Heart left ventricle (tissue), 16 donors: ENCODE data around the gene CLK1. TPM values are rescaled to one million over a fixed set of nuclear protein-coding genes. Genes with fewer than 3 reads are reported as not detected.

Experiments
- ATAC-seq, 4 donors: fragments of 200-7000 bp; cut with Tn5 transposase; one replicate each; pipeline ENCODE4 v1.9.1; 2020 to 2022; ENCODE audit warnings: moderate library complexity in 4 of 4, mild to moderate bottlenecking in 3 of 4, moderate number of reproducible peaks in 1 of 4
- DNase-seq, 5 donors: peaks; one replicate each; pipeline ENCODE4 v3.0.0-alpha.2; 2020
- H3K27ac ChIP-seq, 12 donors: fragments of 200-600 bp; sonication (generic) in 4 of 12; one replicate each; pipeline versions ENCODE4 v1.5.0 to v1.8.0; 2016 to 2022; ENCODE audit warnings: mild to moderate bottlenecking in 2 of 12
- H3K27me3 ChIP-seq, 9 donors: fragments of 200-600 bp; sonication (generic) in 2 of 9; one replicate each; pipeline versions ENCODE4 v1.5.1 to v1.8.0; 2016 to 2022; ENCODE audit warnings: mild to moderate bottlenecking in 3 of 9
- H3K36me3 ChIP-seq, 9 donors: fragments of 200-600 bp; sonication (generic) in 2 of 9; one replicate each; pipeline versions ENCODE4 v1.5.0 to v1.8.0; 2018 to 2022; ENCODE audit warnings: mild to moderate bottlenecking in 2 of 9
- H3K4me1 ChIP-seq, 12 donors: fragments of 200-600 bp; sonication (generic) in 4 of 12; one replicate each; pipeline versions ENCODE4 v1.5.0 to v1.8.0; 2016 to 2022; ENCODE audit warnings: mild to moderate bottlenecking in 3 of 12
- H3K4me3 ChIP-seq, 12 donors: fragments of 200-600 bp; sonication (generic) in 4 of 12; one replicate each; pipeline versions ENCODE4 v1.5.0 to v1.8.0; 2017 to 2022; ENCODE audit warnings: mild to moderate bottlenecking in 9 of 12, moderate library complexity in 4 of 12
- H3K9me3 ChIP-seq, 12 donors: fragments of 200-600 bp; sonication (generic) in 4 of 12; one replicate each; pipeline versions ENCODE4 v1.5.0 to v1.8.0; 2016 to 2022; ENCODE audit warnings: mild to moderate bottlenecking in 1 of 12
- CTCF ChIP-seq, 12 donors: fragments of 200-600 bp; sonication (generic) in 4 of 12; IDR thresholded peaks; one replicate each; pipeline versions ENCODE4 v1.5.0 to v1.8.0; 2018 to 2022; ENCODE audit warnings: antibody characterized with exemption in 12 of 12, mild to moderate bottlenecking in 5 of 12
- POLR2A ChIP-seq, 2 donors: fragments of 450-650 bp; IDR thresholded peaks; one replicate each; pipeline ENCODE4 v1.6.1; 2017; ENCODE audit warnings: antibody characterized with exemption in 2 of 2, mild to moderate bottlenecking in 2 of 2, moderate library complexity in 2 of 2
- WGBS, 4 donors: extraction: QIAGEN DNeasy Blood & Tissue Kit in 2 of 4; methylation state at CpG; one replicate each; pipeline versions ENCODE4 v1.1.5 to v1.1.7; 2013 to 2018; 5-methylcytosine and 5-hydroxymethylcytosine counted together
- intact Hi-C, 10 donors: fragments of 100-400 bp; cut with DNase I; formaldehyde crosslinking; loops; one replicate each; pipeline versions ENCODE4 v1.11.1 to v1.14.2; 2022
- polyA plus RNA-seq, 2 donors: library from polyadenylated mRNA; stranded (reverse); fragments of 200-250 nt; gene quantifications; one replicate each; pipeline ENCODE4 v1.2.3, GENCODE V29; 2013
- total RNA-seq, 9 donors: library from RNA; depleted of rRNA in 2 of 9; stranded (reverse); fragments of >200 nt in 2 of 9; fragmentation: NEBNext Ultra II Directional in 3 of 9; extraction: Animal tissue kit (Norgen Biotek cat#: 25700) in 3 of 9; gene quantifications; one replicate each; pipeline versions ENCODE4 v1.1.0 to v1.2.4, GENCODE V29; 2016 to 2023
- donor health status: ischemic (EF 13 %, LVEDD 7.1; RV severe dilation, severe dysfunction).
- donor health status: healthy with polysubstance abuse.
- donor health status: DM: no; HTN: yes; CAD: no.
- donor health status: DM: no; HTN: no; CAD: no.
- donor health status: ischemic (EF 25% LVEDD 6.9; RV normal size, moderate dysfunction).
- donor health status: ischemic (EF 25% LVEDD 5.7; RV mildly dilated, moderate dysfunction).
- donor health status: healthy.
- donor health status: DM: yes; HTN: yes; CAD: no.
- donor health status: ischemic (EF 35%, LVEDD 5.7; RV mildly dilated, moderate dysfunction).
- donor health status: nonischemic (EF 11% LVEDD 7.7; RV severe dilation, severe dysfunction).
- donor health status: DM: yes; HTN: yes; CAD: no.
- donor health status: PGD.
- donor health status: ischemic (EF 29% LVEDD 5.4; RV normal size, mild dysfunction).
- donor health status: nonischemic (EF 23%, LVEDD 6.1; RV moderate dilation, normal function).

The CLK1 gene
- total and polyA plus RNA-seq, 11 donors, result 25.4 to 235 (median 39.0) TPM

DNA sequence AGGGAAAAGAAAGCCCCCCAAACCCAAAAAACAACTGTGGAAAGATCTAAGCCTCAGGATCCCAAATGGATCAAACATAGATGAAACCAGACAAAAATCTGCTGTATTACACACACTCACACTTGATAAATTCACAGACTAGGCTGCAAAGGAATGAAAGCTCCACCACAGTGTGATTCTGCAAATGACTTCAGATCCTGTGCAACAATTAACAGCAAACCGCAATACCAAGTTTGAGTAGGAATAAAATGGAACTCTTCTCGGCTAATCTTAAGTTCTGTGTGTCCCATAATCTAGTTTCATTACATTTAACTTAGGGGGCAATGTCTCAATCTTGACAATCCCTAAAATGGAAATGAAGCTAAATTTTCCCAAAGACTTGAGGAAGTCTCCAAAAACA lies 11.9 kb downstream of the CLK1 start:
- H3K27ac ChIP-seq, result no peak overlapping the region
- H3K4me1 ChIP-seq, result peaks cover 0 to 19% (median 4%) of the 10 kb centered on the region in 12 donors
- H3K9me3 ChIP-seq, result no peaks in the 10 kb centered on the region
- intact Hi-C loops, result loop anchor here in 1 of 10 donors (10.0 kb wide), 1 partner anchor 898 kb away; the partner anchor contains the start of genes MAIP1 and TYW5
- WGBS, 4 donors, result 95 to 99% (median 97%) methylated on average over 2 of the region's 2 CpGs
- no peak for TF ChIP-seq POLR2A (IDR thresholded peaks at IDR 0.05)
- TF ChIP-seq CTCF (IDR thresholded peaks at IDR 0.05), result no peak
- peaks cover 0 to 75% (median 74%) of the 10 kb centered on the region in 9 donors for H3K36me3 ChIP-seq
- no peaks in the 10 kb centered on the region for H3K27me3 ChIP-seq
- H3K4me3 ChIP-seq, result no peak overlapping the region
- no peak for DNase-seq
- no peak for ATAC-seq

DNA sequence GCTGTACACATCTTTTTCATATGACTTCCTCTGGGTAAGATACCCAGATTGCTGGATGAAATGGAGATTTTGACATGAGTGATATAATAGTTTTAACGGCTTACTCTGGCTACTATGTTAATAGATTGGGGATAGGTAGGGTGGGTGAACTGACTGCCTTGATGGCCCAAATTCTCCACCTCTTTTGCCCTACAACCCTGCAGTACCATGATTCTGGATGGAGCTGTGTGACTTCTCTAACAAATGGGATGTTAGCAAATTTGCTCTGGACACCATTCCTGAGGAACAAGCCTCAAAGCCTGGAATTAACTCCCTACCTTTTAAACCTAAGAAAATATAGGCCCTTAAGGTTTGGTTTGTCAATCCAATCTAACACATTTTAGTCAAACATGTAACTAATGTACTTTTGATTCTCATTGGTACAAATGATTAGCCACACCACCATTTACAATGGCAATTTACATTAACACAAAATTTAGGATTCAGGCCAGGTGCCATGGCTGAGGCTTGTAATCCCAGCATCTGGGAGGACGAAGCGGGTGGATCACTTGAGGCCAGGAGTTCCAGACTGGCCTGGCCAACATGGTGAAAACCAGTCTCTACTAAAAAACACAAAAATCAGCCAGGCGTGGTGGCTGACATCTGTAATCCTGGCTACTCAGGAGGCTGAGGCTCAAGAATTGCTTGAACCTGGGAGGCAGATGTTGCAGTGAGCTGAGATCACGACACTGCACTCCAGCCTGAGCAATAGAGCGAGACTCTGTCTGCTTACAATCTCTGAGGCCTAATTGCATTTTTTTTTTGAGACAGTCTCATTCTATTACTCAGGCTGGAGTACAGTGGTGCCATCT lies 12.8 kb downstream of the CLK1 start:
- H3K9me3 ChIP-seq, result no peaks in the 10 kb centered on the region
- 91 to 97% (median 94%) methylated on average over 6 of the region's 6 CpGs for WGBS, 4 donors
- no peaks in the 10 kb centered on the region for H3K27me3 ChIP-seq
- TF ChIP-seq CTCF (IDR thresholded peaks at IDR 0.05) (no peak), POLR2A (IDR thresholded peaks at IDR 0.05) (no peak)
- H3K4me1 ChIP-seq, result peaks cover 0 to 10% (median 0%) of the 10 kb centered on the region in 12 donors
- ATAC-seq (peak in 1 of 4 donors; percentile 14), DNase-seq (no peak)
- peaks cover 0 to 65% (median 64%) of the 10 kb centered on the region in 9 donors for H3K36me3 ChIP-seq
- intact Hi-C loops, result loop anchor here in 1 of 10 donors (10.0 kb wide), 1 partner anchor 897 kb away; the partner anchor contains the start of genes MAIP1 and TYW5
- H3K4me3 ChIP-seq, result no peak overlapping the region
- no peak overlapping the region for H3K27ac ChIP-seq

DNA sequence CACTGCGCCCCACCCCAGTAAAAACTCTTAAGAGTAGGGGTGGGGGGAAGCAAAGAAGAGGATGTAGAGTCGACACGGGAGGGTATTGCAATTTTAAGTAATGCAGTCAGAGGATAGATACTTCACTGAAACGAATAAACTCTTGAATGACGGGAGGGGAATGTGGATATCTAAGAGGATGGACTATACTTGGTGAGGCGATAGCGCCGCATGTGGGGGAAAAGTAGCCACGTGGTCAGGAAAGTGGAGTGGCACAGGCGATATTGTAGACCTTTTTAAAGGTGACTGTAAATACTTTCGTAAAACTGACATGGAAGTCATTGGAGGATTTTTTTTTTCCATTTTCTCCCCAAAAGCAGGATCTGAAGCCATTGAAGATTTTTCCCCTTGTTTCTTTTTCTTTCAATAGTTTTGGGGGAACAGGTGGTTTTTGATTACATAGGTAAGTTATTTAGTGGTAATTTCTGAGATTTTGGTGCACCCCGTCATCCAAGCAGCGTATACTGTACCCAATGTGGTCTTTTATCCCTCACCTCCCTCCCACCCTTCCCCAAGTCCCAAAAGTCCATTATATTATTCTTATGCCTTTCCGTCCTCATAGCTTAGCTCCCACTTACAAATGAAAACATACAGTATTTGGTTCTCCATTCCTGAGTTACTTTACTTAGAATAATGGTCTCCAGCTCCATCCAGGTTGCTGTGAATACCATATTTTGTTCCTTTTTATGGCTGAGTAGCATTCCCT lies 13.8 kb downstream of the CLK1 start:
- TF ChIP-seq POLR2A (IDR thresholded peaks at IDR 0.05) (no peak), CTCF (IDR thresholded peaks at IDR 0.05) (no peak)
- Histone ChIP-seq H3K9me3 (no peaks in the 10 kb centered on the region), H3K4me1 (peaks cover 0 to 3% (median 0%) of the 10 kb centered on the region in 12 donors), H3K27me3 (no peaks in the 10 kb centered on the region), H3K27ac (no peak overlapping the region), H3K4me3 (no peak overlapping the region), H3K36me3 (peaks cover 0 to 56% (median 55%) of the 10 kb centered on the region in 9 donors)
- peak; percentile 35 to 55 (median 40) for ATAC-seq
- DNase-seq, result no peak
- intact Hi-C loops, result loop anchor here in 1 of 10 donors (10.0 kb wide), 1 partner anchor 896 kb away; the partner anchor contains the start of genes MAIP1 and TYW5
- 64 to 71% (median 69%) methylated on average over 14 of the region's 14 CpGs for WGBS, 4 donors

- no peak overlapping the region for H3K4me3 ChIP-seq
- H3K4me1 ChIP-seq, result peaks cover 0 to 2% (median 0%) of the 10 kb centered on the region in 12 donors
- ATAC-seq (no peak), DNase-seq (no peak)
- no peaks in the 10 kb centered on the region for H3K9me3 ChIP-seq
- peaks cover 0 to 28% (median 27%) of the 10 kb centered on the region in 9 donors for H3K36me3 ChIP-seq
- no peak overlapping the region for H3K27ac ChIP-seq
- WGBS, 4 donors, result 72 to 94% (median 83%) methylated on average over 4 of the region's 4 CpGs
- no peaks in the 10 kb centered on the region for H3K27me3 ChIP-seq
- intact Hi-C loops, result loop anchor here in 1 of 10 donors (2.0 kb wide), 1 partner anchor 21 kb away; no protein-coding TSS in a partner anchor
- TF ChIP-seq CTCF (IDR thresholded peaks at IDR 0.05) (no peak), POLR2A (IDR thresholded peaks at IDR 0.05) (no peak)
Observed at GRCh38 chr2:200847939-200848338, 16.5 kb downstream of the CLK1 start.
